ENCODE results near the gene SFXN2. TPM values are rescaled to one million over a fixed set of nuclear protein-coding genes. Genes with fewer than 3 reads are reported as not detected.

The SFXN2 gene, protein sequence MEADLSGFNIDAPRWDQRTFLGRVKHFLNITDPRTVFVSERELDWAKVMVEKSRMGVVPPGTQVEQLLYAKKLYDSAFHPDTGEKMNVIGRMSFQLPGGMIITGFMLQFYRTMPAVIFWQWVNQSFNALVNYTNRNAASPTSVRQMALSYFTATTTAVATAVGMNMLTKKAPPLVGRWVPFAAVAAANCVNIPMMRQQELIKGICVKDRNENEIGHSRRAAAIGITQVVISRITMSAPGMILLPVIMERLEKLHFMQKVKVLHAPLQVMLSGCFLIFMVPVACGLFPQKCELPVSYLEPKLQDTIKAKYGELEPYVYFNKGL
- 7.7 and 13.6 TPM in 2 replicates for total RNA-seq (2014; rRNA removed; shearing (Covaris generic))

DNA sequence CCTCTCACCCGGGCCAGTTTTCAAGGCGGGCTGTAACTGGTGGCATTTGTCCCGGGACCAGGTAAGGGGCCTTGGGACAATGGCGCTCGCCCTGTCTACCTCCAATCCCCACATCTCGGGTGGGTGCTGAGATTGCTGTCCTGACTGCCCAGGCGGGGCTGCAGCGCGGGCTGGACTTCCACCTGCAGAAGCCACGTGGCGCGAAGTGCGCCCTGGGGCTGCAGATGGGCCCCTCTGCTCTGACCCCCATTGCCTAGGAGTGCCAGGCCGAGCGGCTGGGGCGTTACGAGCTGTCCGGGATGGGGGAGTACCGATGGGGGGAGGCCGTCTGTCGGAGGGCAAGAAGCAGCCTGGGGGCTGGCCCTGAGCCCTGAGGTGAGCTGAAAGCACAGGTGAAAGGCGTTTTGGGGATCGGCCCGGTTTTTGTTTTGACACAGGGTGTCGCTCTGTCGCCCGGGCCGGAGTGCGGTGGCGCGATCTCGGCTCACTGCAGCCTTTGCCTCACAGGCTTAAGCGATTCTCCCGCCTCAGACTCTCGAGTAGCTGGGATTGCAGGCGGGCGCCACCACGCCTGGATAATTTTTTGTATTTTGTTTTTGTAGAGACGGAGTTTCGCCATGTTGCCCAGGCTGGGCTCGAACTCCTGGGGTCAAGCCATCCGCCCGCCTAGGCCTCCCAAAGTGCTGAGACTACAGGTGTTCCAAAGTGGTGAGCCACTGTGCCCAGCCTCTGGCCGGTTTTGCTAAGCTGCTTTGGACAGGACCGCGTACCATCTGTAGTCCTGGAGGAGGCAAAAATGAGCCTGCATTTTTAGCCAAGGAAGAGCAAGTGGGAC is at the start of gene SFXN2:
SFXN2 (plus strand) TSS at position 16 of the 835 bp plus-strand sequence. CDS start 12,001 bp downstream, outside the sequence.

DNA sequence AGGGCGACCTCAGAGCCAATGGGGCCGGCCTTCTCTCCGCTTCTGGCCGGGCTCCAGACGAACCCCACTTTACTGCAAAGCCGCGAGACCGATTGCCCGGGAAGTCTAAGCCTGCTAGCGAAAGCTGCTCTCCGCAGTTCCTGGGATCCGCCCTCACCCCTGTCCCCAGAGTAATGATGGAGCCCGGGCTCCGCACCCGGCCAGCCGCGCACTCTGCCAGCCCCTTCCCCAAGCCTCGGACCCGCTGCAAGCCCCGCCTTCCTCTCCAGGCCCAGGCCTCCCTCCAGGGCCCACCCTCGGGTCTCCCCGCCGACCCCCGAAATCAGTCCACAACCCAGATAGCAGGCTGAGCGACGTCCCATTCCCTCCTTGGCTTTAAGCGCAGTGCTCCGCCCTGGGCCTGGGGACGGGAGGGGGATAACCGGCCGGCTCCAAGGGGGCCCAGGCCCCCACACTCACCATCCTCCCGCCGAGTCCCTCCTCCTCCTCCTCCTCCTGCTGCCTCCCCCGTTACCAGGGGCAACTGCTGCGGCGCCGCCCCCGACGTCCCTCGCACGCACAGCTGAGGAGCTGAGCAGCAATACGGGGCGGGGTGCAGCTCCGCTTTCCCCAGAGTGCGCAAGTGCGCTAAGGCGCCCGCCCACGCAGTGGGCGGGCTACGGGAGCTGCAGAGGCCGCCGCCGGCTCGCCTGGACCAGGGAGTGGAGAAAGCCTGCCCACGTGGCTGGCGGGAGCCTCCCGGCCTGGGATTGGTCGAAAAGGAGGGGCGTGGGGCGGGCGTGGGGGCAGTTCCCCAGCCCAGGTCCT is 419 bp upstream of the SFXN2 start, which contains the start of gene ARL3:
ARL3 (minus strand) TSS at position 584 of the 807 bp plus-strand sequence; CDS start at position 462, 122 bp downstream.

DNA sequence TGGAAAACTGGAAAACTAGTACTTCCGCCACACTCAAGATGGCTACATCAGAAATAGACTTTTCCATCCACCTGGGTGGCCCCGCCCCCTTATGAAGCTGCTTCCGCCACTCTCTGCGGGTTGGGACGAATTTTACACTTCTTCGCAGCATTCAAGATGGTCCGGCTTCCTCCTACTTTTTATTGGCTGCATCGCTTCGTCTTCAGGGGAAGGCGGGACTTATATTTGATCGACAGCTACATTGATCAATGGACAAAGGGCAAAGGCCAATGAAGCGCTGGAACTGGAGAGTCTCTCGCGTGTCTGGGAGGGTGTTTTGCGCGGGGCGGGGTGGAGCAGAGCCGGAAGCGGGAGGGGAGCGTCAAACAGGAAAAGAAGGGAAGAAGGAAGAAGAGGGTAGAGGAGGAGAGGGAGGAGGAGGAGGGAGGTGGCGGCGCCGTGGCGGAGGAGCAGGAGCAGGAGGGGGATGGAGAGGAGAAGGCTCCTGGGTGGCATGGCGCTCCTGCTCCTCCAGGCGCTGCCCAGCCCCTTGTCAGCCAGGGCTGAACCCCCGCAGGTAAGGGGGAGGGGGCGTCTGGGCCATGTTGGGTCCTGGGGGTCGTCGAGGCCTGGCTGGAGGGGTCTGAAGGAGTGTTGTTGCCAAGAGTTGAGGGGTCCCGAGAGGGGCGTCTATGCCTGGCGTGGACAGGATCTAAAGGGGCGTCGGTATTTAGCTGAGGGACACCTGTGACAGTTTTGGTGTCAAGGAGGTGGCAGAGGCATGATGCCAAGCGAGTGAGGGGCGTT is 29.3 kb downstream of the SFXN2 start, which contains the start of gene WBP1L:
WBP1L (plus strand) TSS at position 361 of the 786 bp plus-strand sequence; CDS start at position 467, 106 bp downstream.

Other genes with a start within 250 kb of the SFXN2 start
- 70.9 and 76.0 TPM in 2 replicates for gene ACTR1A, start 211.9 kb upstream of the SFXN2 start, total RNA-seq (2014; rRNA removed; shearing (Covaris generic))
- 7.4 and 7.5 TPM in 2 replicates for gene SUFU, start 210.7 kb upstream of the SFXN2 start, total RNA-seq (2014; rRNA removed; shearing (Covaris generic))
- 76.5 and 87.1 TPM in 2 replicates for gene TRIM8, start 70.2 kb upstream of the SFXN2 start, total RNA-seq (2014; rRNA removed; shearing (Covaris generic))
- 8.1 and 8.3 TPM in 2 replicates for gene ARL3, start 239 bp upstream of the SFXN2 start, total RNA-seq (2014; rRNA removed; shearing (Covaris generic))
- 13.2 and 16.1 TPM in 2 replicates for gene WBP1L, start 29.3 kb downstream of the SFXN2 start, total RNA-seq (2014; rRNA removed; shearing (Covaris generic))
- not detected in 2 replicates for gene CYP17A1, start 122.8 kb downstream of the SFXN2 start, total RNA-seq (2014; rRNA removed; shearing (Covaris generic))
- gene BORCS7, start 139.6 kb downstream of the SFXN2 start, total RNA-seq (2014; rRNA removed; shearing (Covaris generic)), result 18.7 and 21.2 TPM in 2 replicates
- 0.26 and 0.32 TPM in 2 replicates for gene AS3MT, start 154.8 kb downstream of the SFXN2 start, total RNA-seq (2014; rRNA removed; shearing (Covaris generic))
- 12.6 and 15.8 TPM in 2 replicates for gene CNNM2, start 203.7 kb downstream of the SFXN2 start, total RNA-seq (2014; rRNA removed; shearing (Covaris generic))